Fibroblast of the aortic adventitia (primary cell): Measurements from ENCODE around the gene METTL23. TPM values are rescaled to one million over a fixed set of nuclear protein-coding genes. Genes with fewer than 3 reads are reported as not detected.

Source experiments
- DNase-seq: peaks from one replicate; pipeline ENCODE4 v3.0.0-alpha.2; 2010; ENCODE audit warnings: low read depth
- H3K4me3 ChIP-seq: 2 replicates; pipeline ENCODE4 v1.5.1; 2011; ENCODE audit warnings: low read depth, mild to moderate bottlenecking, control low read depth, low read length, moderate library complexity
- small RNA-seq: library from RNA; depleted of rRNA; stranded (forward); fragments of <200 nt; gene quantifications from one replicate; pipeline ENCODE3, GENCODE V24; 2012
- total RNA-seq: library from RNA; depleted of rRNA; stranded (reverse); fragments of >200 nt; gene quantifications from 2 replicates; pipeline ENCODE4 v1.2.3, GENCODE V29; 2012; ENCODE audit warnings: low replicate concordance
- TF ChIP-seq, protein P1 (sequence below): IDR thresholded peaks from 2 replicates; pipeline ENCODE4 v1.5.1; 2011; ENCODE audit warnings: mild to moderate bottlenecking, low read length, control low read depth, inconsistent platforms; ENCODE audit not compliant: insufficient read depth

Gene METTL23
- total RNA-seq, 1 donor, result 29.1 TPM

DNA sequence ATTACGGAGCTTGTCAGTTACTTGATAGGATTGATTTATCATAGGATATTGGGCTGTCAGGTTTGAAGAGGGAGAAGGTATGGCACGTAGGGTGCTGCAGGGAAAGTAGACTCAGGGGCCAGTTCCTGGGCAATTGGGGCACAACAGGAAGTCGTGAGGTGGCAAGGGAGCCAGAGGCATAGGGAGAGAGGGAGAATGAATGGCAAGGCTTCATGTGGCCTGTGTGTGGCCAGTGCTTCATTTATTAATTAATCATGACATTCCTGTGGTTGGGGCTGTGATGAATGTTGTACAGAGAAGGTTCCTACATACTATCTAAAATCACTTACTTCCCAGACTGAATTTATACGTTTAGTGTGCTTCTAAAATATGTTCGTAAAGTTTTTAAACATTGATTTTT is 30.6 kb downstream of the METTL23 start:
- no peak overlapping the region for H3K4me3 ChIP-seq
- TF ChIP-seq, protein P1, sequence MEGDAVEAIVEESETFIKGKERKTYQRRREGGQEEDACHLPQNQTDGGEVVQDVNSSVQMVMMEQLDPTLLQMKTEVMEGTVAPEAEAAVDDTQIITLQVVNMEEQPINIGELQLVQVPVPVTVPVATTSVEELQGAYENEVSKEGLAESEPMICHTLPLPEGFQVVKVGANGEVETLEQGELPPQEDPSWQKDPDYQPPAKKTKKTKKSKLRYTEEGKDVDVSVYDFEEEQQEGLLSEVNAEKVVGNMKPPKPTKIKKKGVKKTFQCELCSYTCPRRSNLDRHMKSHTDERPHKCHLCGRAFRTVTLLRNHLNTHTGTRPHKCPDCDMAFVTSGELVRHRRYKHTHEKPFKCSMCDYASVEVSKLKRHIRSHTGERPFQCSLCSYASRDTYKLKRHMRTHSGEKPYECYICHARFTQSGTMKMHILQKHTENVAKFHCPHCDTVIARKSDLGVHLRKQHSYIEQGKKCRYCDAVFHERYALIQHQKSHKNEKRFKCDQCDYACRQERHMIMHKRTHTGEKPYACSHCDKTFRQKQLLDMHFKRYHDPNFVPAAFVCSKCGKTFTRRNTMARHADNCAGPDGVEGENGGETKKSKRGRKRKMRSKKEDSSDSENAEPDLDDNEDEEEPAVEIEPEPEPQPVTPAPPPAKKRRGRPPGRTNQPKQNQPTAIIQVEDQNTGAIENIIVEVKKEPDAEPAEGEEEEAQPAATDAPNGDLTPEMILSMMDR, result no peak
- no peak for DNase-seq

DNA sequence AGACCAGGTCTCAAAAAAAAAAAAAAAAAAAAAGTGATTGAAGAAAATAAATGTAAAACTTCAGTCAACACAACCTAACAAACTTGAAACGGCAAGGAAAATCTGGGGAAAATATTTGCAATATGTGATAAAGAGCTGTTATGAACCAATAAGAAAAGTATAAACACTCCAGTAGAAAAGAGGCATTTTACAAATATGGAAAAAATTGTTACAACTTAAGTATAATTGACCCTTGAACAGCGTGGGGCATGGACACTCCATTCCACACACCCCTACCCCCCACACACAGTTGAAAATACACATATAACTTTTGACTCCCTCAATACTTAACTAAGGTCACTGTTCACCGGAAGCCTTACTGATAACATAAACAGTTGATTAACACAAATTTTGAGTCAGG is 31.9 kb downstream of the METTL23 start:
- no peak overlapping the region for H3K4me3 ChIP-seq
- DNase-seq, result no peak
- TF ChIP-seq, protein P1, result no peak

DNA sequence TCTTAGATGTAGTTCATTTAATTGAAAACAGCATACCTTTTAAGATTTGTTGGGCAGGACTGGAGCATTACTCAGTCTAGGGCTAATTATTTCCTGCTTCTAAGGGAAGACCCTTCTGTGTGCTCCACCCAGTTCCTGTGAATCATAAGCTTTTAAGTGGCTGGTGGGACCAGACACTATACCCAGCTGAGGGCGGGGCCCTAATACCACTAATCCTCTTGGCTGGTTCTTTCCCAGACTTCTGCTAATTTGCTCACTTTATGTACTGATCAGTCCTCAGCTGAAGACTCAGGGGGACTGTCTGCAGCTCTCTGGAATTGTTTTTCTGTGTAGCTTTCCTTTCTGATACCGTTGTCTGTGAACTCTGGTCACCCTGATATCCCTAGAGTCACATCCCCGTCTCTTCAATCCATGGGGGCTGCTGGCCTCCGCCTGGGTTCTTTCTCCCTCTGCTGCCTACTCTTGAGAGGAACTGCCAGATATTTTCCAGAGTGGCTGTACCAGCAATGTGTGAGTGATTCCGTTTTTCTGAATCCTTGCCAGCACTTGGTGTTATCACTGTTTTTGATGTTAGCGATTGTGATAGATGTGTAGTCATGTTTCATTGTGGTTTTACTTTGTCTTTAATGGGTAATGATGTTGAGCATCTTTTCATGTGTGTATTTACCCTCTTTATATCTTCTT is 46.3 kb downstream of the METTL23 start:
- TF ChIP-seq, protein P1, result no peak
- DNase-seq, result peak; percentile 79
- no peak overlapping the region for H3K4me3 ChIP-seq

DNA sequence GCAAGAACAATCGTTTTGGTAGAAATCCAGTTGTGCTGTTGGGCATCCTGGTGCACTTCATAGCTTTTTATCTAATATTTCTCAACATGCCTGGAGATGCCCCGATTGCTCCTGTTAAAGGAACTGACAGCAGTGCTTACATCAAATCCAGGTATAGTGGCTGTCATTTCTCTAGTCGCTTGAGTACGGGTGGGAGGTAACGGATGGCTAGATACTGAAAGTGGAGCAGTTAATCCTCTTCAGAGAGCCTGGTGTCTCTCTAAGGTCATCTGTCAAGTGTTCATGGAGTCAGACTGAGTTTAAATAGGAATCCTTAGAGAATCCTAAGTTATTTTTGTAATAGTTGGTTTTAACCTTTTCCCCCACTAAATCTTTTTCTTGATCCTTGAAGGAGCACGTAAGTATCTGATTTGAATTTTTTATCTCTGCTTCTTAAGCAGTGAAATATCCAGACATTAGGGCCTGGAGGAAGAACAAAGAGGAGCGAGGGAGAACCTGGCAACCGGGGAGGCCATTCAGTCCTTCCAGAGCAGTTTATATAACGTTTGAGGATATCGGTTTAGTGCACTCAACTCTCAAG is 48.5 kb downstream of the METTL23 start:
- DNase-seq, result no peak
- TF ChIP-seq, protein P1, result no peak
- H3K4me3 ChIP-seq, result no peak overlapping the region

DNA sequence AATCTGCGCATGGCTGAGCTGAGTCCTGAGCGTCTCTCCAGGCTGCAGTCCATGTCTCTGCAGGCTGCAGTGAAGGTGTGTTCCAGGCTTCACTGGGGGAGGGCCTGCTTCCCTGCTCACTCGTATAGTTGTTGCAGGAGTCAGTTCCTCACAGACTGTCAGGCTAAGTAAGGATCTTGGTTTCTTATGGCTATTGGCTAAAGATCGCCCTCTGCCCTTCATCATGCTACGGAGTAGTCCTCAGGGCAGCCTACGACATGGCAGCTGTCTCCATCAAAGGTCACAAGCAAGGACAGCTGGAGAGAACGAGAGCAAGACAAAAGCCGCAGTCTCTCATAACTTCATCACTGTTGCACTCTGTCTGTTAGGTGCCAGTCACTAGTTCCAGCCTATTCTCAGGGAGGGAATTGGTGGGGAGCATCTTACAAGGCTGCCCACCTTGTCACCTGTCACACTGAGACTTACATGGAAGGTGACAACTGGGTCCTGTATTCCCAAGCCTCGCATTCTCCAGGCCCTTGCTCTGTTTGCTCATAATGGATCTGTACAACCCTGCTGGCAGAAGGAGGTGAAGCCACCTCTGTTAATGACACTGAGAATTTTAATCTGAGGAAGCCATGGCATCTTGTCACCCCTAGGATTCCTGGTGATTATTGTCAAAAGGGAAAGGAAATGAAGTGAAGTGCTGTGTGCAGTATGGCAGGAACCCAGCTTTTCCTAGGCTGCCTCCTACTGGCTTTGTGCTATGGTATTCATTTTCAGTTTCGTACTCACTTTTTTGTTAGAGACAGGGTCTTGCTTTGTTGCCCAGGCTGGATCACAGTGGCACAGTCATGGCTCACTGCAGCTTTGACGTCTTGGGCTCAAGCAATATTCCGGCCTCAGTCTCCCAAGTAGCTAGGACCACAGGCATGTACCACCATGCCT is 54.7 kb downstream of the METTL23 start:
- DNase-seq, result no peak
- TF ChIP-seq, protein P1, result no peak
- H3K4me3 ChIP-seq, result no peak overlapping the region

DNA sequence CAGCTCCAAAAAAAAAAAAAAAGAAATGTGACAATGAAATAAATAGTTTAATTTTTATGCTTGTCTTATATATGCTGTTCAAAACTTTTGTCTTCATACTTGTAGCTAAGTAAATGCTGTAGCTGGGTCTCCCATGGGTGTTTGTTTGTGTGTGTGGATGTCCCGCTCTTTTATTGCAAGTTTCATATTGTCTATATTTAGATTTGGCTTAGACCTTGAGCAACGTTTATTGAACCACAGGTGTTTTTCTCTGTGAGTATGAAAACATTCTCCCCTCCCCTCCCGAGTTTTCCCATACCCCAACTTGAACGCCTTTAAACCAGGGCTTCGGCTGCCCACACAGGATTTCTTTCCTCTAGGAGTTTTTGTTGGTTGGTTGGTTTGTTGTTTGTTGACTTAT is 56.5 kb downstream of the METTL23 start:
- no peak overlapping the region for H3K4me3 ChIP-seq
- TF ChIP-seq, protein P1, result no peak
- DNase-seq, result no peak

Small RNA genes within 50 kb of the gene (small RNA-seq; reads per million reads assigned to genes)
- gene AC005837.3, result not detected
- not detected for gene RF02271
- not detected for gene RNU6-97P
- not detected for gene RNY4P36

Other genes starting within 250 kb of the METTL23 start
- 1.4 and 2.6 TPM in 2 replicates for gene RHBDF2, start 225.4 kb upstream of the METTL23 start, total RNA-seq
- gene CYGB, start 189.1 kb upstream of the METTL23 start, total RNA-seq, result 25.9 and 35.2 TPM in 2 replicates
- gene PRCD, start 186.8 kb upstream of the METTL23 start, total RNA-seq, result 4.2 and 9.4 TPM in 2 replicates
- 0.63 TPM in 1 of 2 replicates, not detected in the other for gene ST6GALNAC2, start 141.0 kb upstream of the METTL23 start, total RNA-seq
- not detected in 2 replicates for gene ST6GALNAC1, start 83.1 kb upstream of the METTL23 start, total RNA-seq
- 166 and 287 TPM in 2 replicates for gene MXRA7, start 15.9 kb upstream of the METTL23 start, total RNA-seq
- gene JMJD6, start 233 bp upstream of the METTL23 start, total RNA-seq, result 10.8 and 18.1 TPM in 2 replicates
- 62.8 and 109 TPM in 2 replicates for gene SRSF2, start 10.5 kb downstream of the METTL23 start, total RNA-seq
- gene MFSD11, start 11.3 kb downstream of the METTL23 start, total RNA-seq, result 33.4 and 40.5 TPM in 2 replicates
- 0.18 and 0.74 TPM in 2 replicates for gene MGAT5B, start 141.6 kb downstream of the METTL23 start, total RNA-seq